Testis (tissue), 2 donors: ENCODE measurements around the gene ANKRD63.

Experiments
- CTCF ChIP-seq, 3 experiments: fragments of 450-650 bp in 2 of 3; fragments of 200-600 bp in 1 of 3; sonication (generic) in 1 of 3; IDR thresholded peaks; one replicate each; pipeline ENCODE4 v1.5.1; 2016 to 2019; ENCODE audit warnings: antibody characterized with exemption in 3 of 3, mild to moderate bottlenecking in 2 of 3, moderate library complexity in 1 of 3
- POLR2A ChIP-seq: fragments of 450-650 bp; IDR thresholded peaks from one replicate; pipeline ENCODE4 v1.6.1; 2017; ENCODE audit warnings: antibody characterized with exemption, mild to moderate bottlenecking, moderate library complexity

GRCh38 chr15:40302981-40303380 lies 20.1 kb upstream of the ANKRD63 start:
- no peak for TF ChIP-seq CTCF (IDR thresholded peaks at IDR 0.05)
- TF ChIP-seq POLR2A = no peak
